Measurements from ENCODE around the gene WWOX.

Gene WWOX

GRCh38 chr16:78375055-78375679 is 275.7 kb downstream of the WWOX start:
- no peak for TF ChIP-seq FOXP2 (optimal IDR thresholded peaks at IDR 0.05; ENCODE audit: borderline replicate concordance, extremely low read depth, extremely low read length, insufficient read depth)
- TF ChIP-seq SIN3A (IDR thresholded peaks at IDR 0.05; ENCODE audit: borderline replicate concordance, insufficient read depth, low read length): no peak
- TF ChIP-seq TAF1 (IDR thresholded peaks at IDR 0.05; ENCODE audit: borderline replicate concordance, insufficient read depth, low read length): no peak
- no peak for TF ChIP-seq POLR2AphosphoS5 (IDR thresholded peaks at IDR 0.05; ENCODE audit: low read depth, low read length)
- TF ChIP-seq REST (IDR thresholded peaks at IDR 0.05; ENCODE audit: insufficient read depth in 1 of 2, low read depth in 2 of 2, low read length in 2 of 2): no peak

GRCh38 chr16:78376452-78376851 is 277.0 kb downstream of the WWOX start:
- TF ChIP-seq SIN3A (IDR thresholded peaks at IDR 0.05; ENCODE audit: borderline replicate concordance, insufficient read depth, low read length) (no peak), REST (IDR thresholded peaks at IDR 0.05; ENCODE audit: insufficient read depth in 1 of 2, low read depth in 2 of 2, low read length in 2 of 2) (no peak), POLR2AphosphoS5 (IDR thresholded peaks at IDR 0.05; ENCODE audit: low read depth, low read length) (no peak), TAF1 (IDR thresholded peaks at IDR 0.05; ENCODE audit: borderline replicate concordance, insufficient read depth, low read length) (no peak), FOXP2 (optimal IDR thresholded peaks at IDR 0.05; ENCODE audit: borderline replicate concordance, extremely low read depth, extremely low read length, insufficient read depth) (no peak)

- TF ChIP-seq REST (IDR thresholded peaks at IDR 0.05; ENCODE audit: insufficient read depth in 1 of 2, low read depth in 2 of 2, low read length in 2 of 2) (no peak), FOXP2 (optimal IDR thresholded peaks at IDR 0.05; ENCODE audit: borderline replicate concordance, extremely low read depth, extremely low read length, insufficient read depth) (no peak), TAF1 (IDR thresholded peaks at IDR 0.05; ENCODE audit: borderline replicate concordance, insufficient read depth, low read length) (no peak), POLR2AphosphoS5 (IDR thresholded peaks at IDR 0.05; ENCODE audit: low read depth, low read length) (no peak), SIN3A (IDR thresholded peaks at IDR 0.05; ENCODE audit: borderline replicate concordance, insufficient read depth, low read length) (no peak)
Measured at GRCh38 chr16:78377312-78377711, 277.9 kb downstream of the WWOX start.

GRCh38 chr16:78381060-78381459 is 281.6 kb downstream of the WWOX start:
- TF ChIP-seq REST (IDR thresholded peaks at IDR 0.05; ENCODE audit: insufficient read depth in 1 of 2, low read depth in 2 of 2, low read length in 2 of 2) (no peak), POLR2AphosphoS5 (IDR thresholded peaks at IDR 0.05; ENCODE audit: low read depth, low read length) (no peak), SIN3A (IDR thresholded peaks at IDR 0.05; ENCODE audit: borderline replicate concordance, insufficient read depth, low read length) (no peak), FOXP2 (optimal IDR thresholded peaks at IDR 0.05; ENCODE audit: borderline replicate concordance, extremely low read depth, extremely low read length, insufficient read depth) (no peak), TAF1 (IDR thresholded peaks at IDR 0.05; ENCODE audit: borderline replicate concordance, insufficient read depth, low read length) (no peak)
